ENCODE measurements around the gene MAN1A1. TPM values are rescaled to one million over a fixed set of nuclear protein-coding genes. Genes with fewer than 3 reads are reported as not detected.
"Not testable (repeated sequence)": the region's sequence is repeated elsewhere in the genome, so short reads cannot be mapped to it uniquely, and the experiment has no call there.

Gene MAN1A1
- total RNA-seq, 1 donor from 2014 or later, result 43.6 TPM

GRCh38 chr6:119306396-119306968 lies 43.1 kb downstream of the MAN1A1 start:
- no peak for DNase-seq (ENCODE audit: low read depth in 2 of 2)

GRCh38 chr6:119303164-119303887 lies 46.2 kb downstream of the MAN1A1 start:
- DNase-seq (ENCODE audit: low read depth in 2 of 2), result no peak

GRCh38 chr6:119301429-119301828 lies 48.1 kb downstream of the MAN1A1 start:
- DNase-seq (ENCODE audit: low read depth in 2 of 2), result no peak

- DNase-seq (ENCODE audit: low read depth in 2 of 2), result no peak
Measured at GRCh38 chr6:119299694-119300093, 49.9 kb downstream of the MAN1A1 start.

- DNase-seq (ENCODE audit: low read depth in 2 of 2), result no peak
Measured at GRCh38 chr6:119297049-119297448, 52.5 kb downstream of the MAN1A1 start.

GRCh38 chr6:119296036-119297035 lies 53.2 kb downstream of the MAN1A1 start:
- no peak for DNase-seq (ENCODE audit: low read depth in 2 of 2)

GRCh38 chr6:119294984-119295383 lies 54.6 kb downstream of the MAN1A1 start:
- no peak for DNase-seq (ENCODE audit: low read depth in 2 of 2)

- not testable (repeated sequence) for DNase-seq (ENCODE audit: low read depth in 2 of 2)
Measured at GRCh38 chr6:119291060-119291459, 58.5 kb downstream of the MAN1A1 start.

- DNase-seq (ENCODE audit: low read depth in 2 of 2), result no peak
Measured at GRCh38 chr6:119290306-119290705, 59.3 kb downstream of the MAN1A1 start.

GRCh38 chr6:119289651-119290050 lies 59.9 kb downstream of the MAN1A1 start:
- no peak for DNase-seq (ENCODE audit: low read depth in 2 of 2)

- DNase-seq (ENCODE audit: low read depth in 2 of 2), result peak in 1 of 2 donors; percentile 15
Measured at GRCh38 chr6:119285908-119286625, 63.5 kb downstream of the MAN1A1 start.

- DNase-seq (ENCODE audit: low read depth in 2 of 2), result peak in 1 of 2 donors; percentile 5
Measured at GRCh38 chr6:119284861-119285521, 64.6 kb downstream of the MAN1A1 start.

GRCh38 chr6:119283979-119284545 lies 65.5 kb downstream of the MAN1A1 start:
- DNase-seq (ENCODE audit: low read depth in 2 of 2), result no peak

GRCh38 chr6:119283214-119283613 lies 66.3 kb downstream of the MAN1A1 start:
- DNase-seq (ENCODE audit: low read depth in 2 of 2), result peak in 1 of 2 donors; percentile 6

GRCh38 chr6:119280668-119281067 lies 68.9 kb downstream of the MAN1A1 start:
- DNase-seq (ENCODE audit: low read depth in 2 of 2), result no peak

GRCh38 chr6:119280080-119280479 lies 69.5 kb downstream of the MAN1A1 start:
- DNase-seq (ENCODE audit: low read depth in 2 of 2), result no peak

GRCh38 chr6:119278625-119279024 lies 70.9 kb downstream of the MAN1A1 start:
- DNase-seq (ENCODE audit: low read depth in 2 of 2), result no peak

- DNase-seq (ENCODE audit: low read depth in 2 of 2), result no peak
Measured at GRCh38 chr6:119277052-119277451, 72.5 kb downstream of the MAN1A1 start.

GRCh38 chr6:119276211-119276610 lies 73.3 kb downstream of the MAN1A1 start:
- DNase-seq (ENCODE audit: low read depth in 2 of 2), result no peak

- no peak for DNase-seq (ENCODE audit: low read depth in 2 of 2)
Measured at GRCh38 chr6:119274197-119274595, 75.4 kb downstream of the MAN1A1 start.
